Stimulated activated CD4-positive, alpha-beta T cell treated with anti-CD3 and anti-CD28 coated beads, Interleukin-15, amount 100 ng/mL, for 48 hours (primary cell): ENCODE data around the gene CD83.
A peak's percentile ranks its signal among the peaks of the same experiment; 100 is the strongest.

Experiments
- DNase-seq, 2 donors: peaks; one replicate each; pipeline ENCODE4 v3.0.0-alpha.2; 2020; ENCODE audit warnings: low read depth in 2 of 2

CD83 gene

GRCh38 chr6:14091339-14091978, 26.1 kb upstream of the CD83 start:
- DNase-seq = no peak

- no peak for DNase-seq
Observed at GRCh38 chr6:14092316-14092715, 25.3 kb upstream of the CD83 start.

- no peak for DNase-seq
Observed at GRCh38 chr6:14092838-14093789, 24.5 kb upstream of the CD83 start.

GRCh38 chr6:14094721-14095120, 22.9 kb upstream of the CD83 start:
- no peak for DNase-seq

GRCh38 chr6:14095437-14095836, 22.1 kb upstream of the CD83 start:
- no peak for DNase-seq

GRCh38 chr6:14100138-14100537, 17.4 kb upstream of the CD83 start:
- DNase-seq = no peak

- DNase-seq = no peak
Observed at GRCh38 chr6:14100966-14101365, 16.6 kb upstream of the CD83 start.

GRCh38 chr6:14102383-14102782, 15.2 kb upstream of the CD83 start:
- no peak for DNase-seq

- no peak for DNase-seq
Observed at GRCh38 chr6:14105547-14105946, 12.0 kb upstream of the CD83 start.

- DNase-seq = no peak
Observed at GRCh38 chr6:14107000-14107399, 10.6 kb upstream of the CD83 start.

GRCh38 chr6:14107711-14108494, 9.7 kb upstream of the CD83 start:
- DNase-seq = no peak

- no peak for DNase-seq
Observed at GRCh38 chr6:14108571-14109410, 8.8 kb upstream of the CD83 start.

- DNase-seq = no peak
Observed at GRCh38 chr6:14109411-14109826, 8.2 kb upstream of the CD83 start.

GRCh38 chr6:14110001-14110818, 7.4 kb upstream of the CD83 start:
- no peak for DNase-seq

GRCh38 chr6:14113976-14114375, 3.6 kb upstream of the CD83 start:
- no peak for DNase-seq

GRCh38 chr6:14118091-14118439, 493 bp downstream of the CD83 start:
- DNase-seq = no peak

GRCh38 chr6:14118446-14118845, 874 bp downstream of the CD83 start:
- DNase-seq = no peak

- no peak for DNase-seq
Observed at GRCh38 chr6:14119784-14120183, 2.2 kb downstream of the CD83 start.

- DNase-seq = no peak
Observed at GRCh38 chr6:14120546-14120945, 3.0 kb downstream of the CD83 start.

GRCh38 chr6:14121936-14122344, 4.4 kb downstream of the CD83 start:
- DNase-seq = peak in 1 of 2 donors; percentile 40
